ENCODE data around the gene SYNCRIP. TPM values are rescaled to one million over a fixed set of nuclear protein-coding genes. Genes with fewer than 3 reads are reported as not detected.
"Not testable (repeated sequence)": the region's sequence is repeated elsewhere in the genome, so short reads cannot be mapped to it uniquely, and the experiment has no call there.

Gene SYNCRIP
- total RNA-seq, 1 donor from 2014 or later: 55.7 TPM

GRCh38 chr6:85673198-85674139 is 30.8 kb upstream of the SYNCRIP start:
- DNase-seq: no peak
- intact Hi-C loops (cut with DNase I): no loop called here
- no peak for ATAC-seq (ENCODE audit: poor library complexity)

GRCh38 chr6:85672623-85673022 is 29.9 kb upstream of the SYNCRIP start:
- no peak for ATAC-seq (ENCODE audit: poor library complexity)
- intact Hi-C loops (cut with DNase I): no loop called here
- DNase-seq: no peak

- DNase-seq (no peak), ATAC-seq (ENCODE audit: poor library complexity) (no peak)
- intact Hi-C loops (cut with DNase I): no loop called here
Observed at GRCh38 chr6:85672050-85672449, 29.4 kb upstream of the SYNCRIP start.

GRCh38 chr6:85670573-85670972 is 27.9 kb upstream of the SYNCRIP start:
- intact Hi-C loops (cut with DNase I): no loop called here
- no peak for DNase-seq

GRCh38 chr6:85669735-85670194 is 27.1 kb upstream of the SYNCRIP start:
- DNase-seq (no peak), ATAC-seq (ENCODE audit: poor library complexity) (no peak)
- intact Hi-C loops (cut with DNase I): no loop called here

More at GRCh38 chr6:85670573-85670972, 27.9 kb upstream of the SYNCRIP start:
- no peak for ATAC-seq (ENCODE audit: poor library complexity)

GRCh38 chr6:85662251-85662650 is 19.6 kb upstream of the SYNCRIP start:
- intact Hi-C loops (cut with DNase I): no loop called here

GRCh38 chr6:85660181-85660611 is 17.5 kb upstream of the SYNCRIP start:
- intact Hi-C loops (cut with DNase I): no loop called here
- DNase-seq (no peak), ATAC-seq (ENCODE audit: poor library complexity) (no peak)

More at GRCh38 chr6:85662251-85662650, 19.6 kb upstream of the SYNCRIP start:
- DNase-seq: no peak
- no peak for ATAC-seq (ENCODE audit: poor library complexity)

- ATAC-seq (ENCODE audit: poor library complexity): no peak
- intact Hi-C loops (cut with DNase I): no loop called here
- DNase-seq: no peak
Observed at GRCh38 chr6:85650606-85651005, 7.9 kb upstream of the SYNCRIP start.

- ATAC-seq (ENCODE audit: poor library complexity) (no peak), DNase-seq (no peak)
- intact Hi-C loops (cut with DNase I): loop anchor here (5.0 kb wide), 1 partner anchor 52 kb away; the partner anchor contains the start of gene SNX14
Observed at GRCh38 chr6:85644279-85644762, 1.6 kb upstream of the SYNCRIP start.

- DNase-seq (peak; percentile 93), ATAC-seq (ENCODE audit: poor library complexity) (peak; percentile 76)
- intact Hi-C loops (cut with DNase I): loop anchor here (2.0 to 5.0 kb wide), 2 partner anchors 35 to 51 kb away; partner anchors contain the start of gene SNX14
Observed at GRCh38 chr6:85643537-85644278, 1.0 kb upstream of the SYNCRIP start.

- intact Hi-C loops (cut with DNase I): loop anchor here (2.0 to 5.0 kb wide), 2 partner anchors 37 to 50 kb away; partner anchors contain the start of gene SNX14
- ATAC-seq (ENCODE audit: poor library complexity) (peak; percentile 2), DNase-seq (peak; percentile 80)
Observed at GRCh38 chr6:85641897-85642773, 551 bp downstream of the SYNCRIP start.

GRCh38 chr6:85641522-85641896 is 1.2 kb downstream of the SYNCRIP start:
- intact Hi-C loops (cut with DNase I): loop anchor here (5.0 kb wide), 1 partner anchor 49 kb away; the partner anchor contains the start of gene SNX14
- ATAC-seq (ENCODE audit: poor library complexity): no peak
- DNase-seq: no peak

- ATAC-seq (ENCODE audit: poor library complexity) (no peak), DNase-seq (no peak)
- intact Hi-C loops (cut with DNase I): loop anchor here (5.0 kb wide), 1 partner anchor 49 kb away; the partner anchor contains the start of gene SNX14
Observed at GRCh38 chr6:85640821-85641220, 1.9 kb downstream of the SYNCRIP start.

- ATAC-seq (ENCODE audit: poor library complexity) (no peak), DNase-seq (no peak)
- intact Hi-C loops (cut with DNase I): no loop called here
Observed at GRCh38 chr6:85637579-85637978, 5.1 kb downstream of the SYNCRIP start.

GRCh38 chr6:85632164-85632942 is 10.3 kb downstream of the SYNCRIP start:
- no peak for ATAC-seq (ENCODE audit: poor library complexity)
- intact Hi-C loops (cut with DNase I): no loop called here
- DNase-seq: no peak

GRCh38 chr6:85631117-85631516 is 11.6 kb downstream of the SYNCRIP start:
- DNase-seq; intact Hi-C loops (cut with DNase I); ATAC-seq (ENCODE audit: poor library complexity): not testable (repeated sequence)

GRCh38 chr6:85628353-85628752 is 14.3 kb downstream of the SYNCRIP start:
- peak; percentile 38 for ATAC-seq (ENCODE audit: poor library complexity)
- intact Hi-C loops (cut with DNase I): no loop called here
- DNase-seq: no peak
